GM19397 (cell line): ENCODE results near the gene MAGOHB.
"Not testable (repeated sequence)": the region's sequence is repeated elsewhere in the genome, so short reads cannot be mapped to it uniquely, and the experiment has no call there.

Experiments used
- ATAC-seq: cut with Tn5 transposase; IDR thresholded peaks from one replicate; pipeline ENCODE4 v1.9.1; 2021; ENCODE audit warnings: mild to moderate bottlenecking, moderate library complexity; ENCODE audit not compliant: unreplicated experiment

MAGOHB gene

DNA sequence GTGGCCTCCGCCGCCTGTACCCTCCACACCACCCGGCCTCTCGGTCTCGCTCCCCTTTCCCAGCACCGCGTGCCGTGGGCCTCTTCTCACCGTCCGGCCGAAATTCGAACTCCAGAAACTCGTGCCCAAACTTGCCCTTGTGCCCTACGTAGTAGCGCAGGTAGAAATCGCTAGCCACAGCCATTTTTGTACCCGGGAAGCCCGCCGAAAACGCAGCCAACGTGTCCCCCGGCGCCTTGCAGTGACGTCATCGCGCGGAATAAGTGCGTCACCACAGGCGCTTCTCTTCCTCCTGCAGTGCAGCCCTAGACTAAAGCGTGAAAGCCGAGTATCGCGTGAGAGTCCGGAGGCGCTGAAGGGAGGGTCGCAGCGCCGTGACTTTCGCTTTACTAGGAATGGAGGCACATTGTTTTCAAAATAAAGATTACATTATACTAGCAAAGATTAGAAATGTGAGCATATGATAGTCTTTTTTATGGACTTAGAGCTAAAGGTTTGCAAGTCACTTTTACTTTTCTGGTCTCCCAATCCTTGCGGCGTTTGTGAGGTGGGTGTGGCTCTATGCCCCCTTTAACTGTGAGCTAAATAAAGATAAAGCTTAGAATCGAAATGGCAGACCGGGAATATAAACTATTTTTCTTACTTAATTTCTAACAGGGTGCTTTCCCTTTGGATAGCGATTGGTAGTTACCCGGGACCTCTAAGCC is at the start of gene MAGOHB:
MAGOHB (minus strand) TSS at position 261 of the 707 bp plus-strand sequence; CDS start at position 184, 77 bp downstream.
- peak; percentile 98 for ATAC-seq

DNA sequence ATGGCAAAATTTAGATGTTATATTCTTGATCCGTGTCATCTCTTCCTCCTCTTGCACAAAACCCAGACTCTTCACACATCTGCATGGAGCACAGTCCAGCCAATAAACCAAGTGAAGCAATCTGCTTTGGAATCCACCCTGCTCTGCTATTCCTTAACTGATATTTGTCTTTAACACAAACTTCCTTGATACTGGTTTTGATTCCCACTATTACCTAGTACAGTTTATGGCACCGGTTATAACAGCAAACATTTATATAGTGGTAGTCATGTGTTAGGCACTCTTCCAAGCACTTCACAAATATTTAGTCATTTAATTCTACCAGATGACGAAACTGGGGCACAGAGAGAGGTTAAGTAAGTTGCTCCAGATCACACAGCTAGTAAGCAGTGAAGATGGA is 47.9 kb upstream of the MAGOHB start:
- no peak for ATAC-seq

DNA sequence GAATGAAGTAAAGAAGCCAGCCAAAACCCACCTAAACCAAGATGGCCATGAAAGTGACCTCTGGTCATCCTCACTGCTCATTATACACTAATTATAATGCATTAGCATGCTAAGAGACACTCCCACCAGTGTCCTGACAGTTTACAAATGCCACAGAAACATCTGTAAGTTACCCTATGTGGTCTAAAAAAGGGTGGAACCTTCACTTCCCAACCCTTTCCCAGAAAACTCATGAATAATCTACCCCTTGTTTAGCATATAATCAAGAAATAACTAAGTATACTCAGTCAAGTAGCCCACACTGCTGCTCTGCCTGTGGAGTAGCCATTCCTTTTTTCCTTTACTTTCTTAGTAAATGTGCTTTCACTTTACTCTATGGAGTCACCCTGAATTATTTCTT is 40.6 kb upstream of the MAGOHB start:
- ATAC-seq: no peak

DNA sequence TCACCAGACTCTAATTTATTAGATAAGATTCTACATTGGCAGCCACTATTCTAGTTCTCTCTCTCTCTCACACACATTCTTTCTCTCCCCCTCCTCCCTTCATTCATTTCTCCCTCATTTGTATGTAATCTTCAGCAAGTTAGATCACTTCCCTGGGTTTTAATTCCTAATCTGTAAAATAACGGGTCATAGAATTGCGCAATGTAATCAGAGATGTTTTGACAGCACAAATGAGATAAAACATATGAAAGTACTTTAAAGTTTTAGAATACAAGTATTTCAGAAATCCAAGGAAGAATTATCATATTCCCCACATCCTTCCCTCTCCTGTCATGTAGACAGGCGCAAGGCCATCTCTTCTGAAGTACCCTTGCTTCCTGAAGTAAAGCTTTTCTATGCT is 38.8 kb upstream of the MAGOHB start:
- no peak for ATAC-seq

DNA sequence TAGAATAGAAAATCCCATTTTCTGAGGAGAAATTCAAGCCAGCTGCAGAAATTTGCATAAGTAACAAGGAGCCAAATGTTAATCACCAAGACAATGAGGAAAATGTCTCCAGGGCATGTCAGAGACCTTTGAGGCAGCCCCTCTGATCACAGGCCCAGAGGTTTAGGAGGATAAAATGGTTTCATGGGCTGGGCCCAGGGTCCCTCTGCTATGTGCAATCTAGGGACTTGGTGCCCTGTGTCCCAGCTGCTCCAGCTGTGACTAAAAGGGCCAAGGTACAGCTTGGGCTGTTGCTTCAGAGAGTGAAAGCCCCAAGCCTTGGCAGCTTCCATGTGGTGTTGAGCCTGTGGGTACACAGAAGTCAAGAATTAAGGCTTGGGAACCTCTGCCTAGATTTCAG is 33.2 kb upstream of the MAGOHB start:
- not testable (repeated sequence) for ATAC-seq

DNA sequence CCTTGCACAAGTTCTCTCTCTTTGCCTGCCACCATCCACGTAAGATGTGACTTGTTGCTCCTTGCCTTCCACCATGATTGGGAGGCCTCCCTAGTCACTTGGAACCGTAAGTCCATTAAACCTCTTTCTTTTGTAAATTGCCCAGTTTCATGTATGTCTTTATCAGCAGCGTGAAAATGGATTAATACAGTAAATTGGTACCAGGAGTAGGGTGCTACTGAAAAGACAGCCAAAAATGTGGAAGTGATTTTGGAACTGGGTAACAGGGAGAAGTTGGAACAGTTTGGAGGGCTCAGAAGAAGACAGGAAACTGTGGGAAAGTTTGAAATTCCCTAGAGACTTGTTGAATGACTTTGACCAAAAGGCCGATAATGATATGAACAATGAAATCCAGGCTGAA is 32.5 kb upstream of the MAGOHB start:
- no peak for ATAC-seq

DNA sequence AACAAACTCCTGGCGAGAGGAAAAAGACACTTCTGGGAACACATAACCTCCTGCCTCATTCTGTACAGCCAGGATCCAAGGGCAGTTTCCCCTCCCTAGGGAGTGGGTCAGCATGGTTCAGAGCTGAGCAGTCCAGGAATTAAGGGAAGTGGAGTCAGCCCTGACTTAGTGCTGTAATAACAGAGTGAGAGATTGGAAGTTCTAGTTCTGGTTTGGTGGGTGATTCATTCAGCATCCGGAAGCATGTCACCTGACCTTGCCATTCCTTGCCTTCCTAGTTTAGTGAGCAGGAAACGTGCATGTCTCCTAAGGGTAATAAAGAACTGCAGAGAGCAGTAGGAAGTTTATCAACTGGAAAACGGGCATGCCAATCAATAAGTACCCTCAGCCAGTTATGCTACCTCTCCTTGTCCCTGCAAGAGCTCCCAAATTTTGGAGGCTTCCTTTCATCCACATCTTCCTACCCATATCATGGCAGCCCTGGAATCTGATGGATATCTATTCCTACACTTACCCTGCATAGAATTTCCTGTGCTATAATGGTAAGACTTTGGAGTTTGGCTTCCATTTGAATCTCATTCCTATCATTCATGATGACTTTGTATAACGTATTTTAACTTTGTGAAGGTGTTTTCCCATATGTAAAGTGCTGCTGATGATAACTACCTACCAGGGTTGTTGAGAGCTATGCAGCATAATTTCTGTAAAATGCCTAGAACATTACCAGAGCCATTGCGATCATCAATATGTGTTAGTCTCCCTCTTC is 28.5 kb upstream of the MAGOHB start:
- ATAC-seq: no peak

DNA sequence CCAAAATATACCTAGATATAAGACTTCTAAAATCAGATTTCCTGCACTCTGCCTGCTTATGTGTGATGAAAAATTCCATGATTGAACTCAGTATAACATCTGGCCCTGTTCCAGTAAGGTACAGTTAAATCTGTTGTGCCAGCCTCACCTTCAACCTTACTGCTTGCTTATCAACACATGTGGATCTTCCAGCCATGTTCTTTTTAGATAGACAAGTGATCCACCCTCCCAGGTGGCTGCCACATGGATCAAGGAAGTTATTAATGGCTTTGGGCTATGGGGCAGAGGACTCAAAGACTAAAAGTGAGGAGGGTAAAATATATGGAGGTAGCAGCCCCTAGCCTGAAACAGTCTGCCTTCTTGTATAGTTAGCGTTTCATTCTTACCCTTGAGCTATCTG is 25.3 kb upstream of the MAGOHB start:
- ATAC-seq: no peak

DNA sequence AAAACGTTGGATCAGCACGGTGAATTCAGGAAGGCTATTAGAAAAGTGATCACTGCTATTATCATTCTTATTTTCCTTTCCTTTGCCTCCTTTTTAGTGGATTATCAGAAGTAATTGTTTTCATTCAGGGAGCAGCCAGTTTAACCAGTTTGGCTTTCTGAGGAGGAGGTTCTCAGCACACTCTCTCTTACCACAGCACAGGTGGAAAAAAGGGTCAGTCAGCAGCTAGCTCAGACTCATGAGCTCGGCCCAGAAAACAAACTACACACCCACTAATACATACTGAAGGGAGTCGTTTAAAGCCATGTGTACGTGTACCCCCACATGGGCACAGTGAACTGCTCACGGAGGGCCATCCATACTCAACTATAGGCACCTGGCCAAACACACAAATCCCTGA is 23.2 kb upstream of the MAGOHB start:
- no peak for ATAC-seq

DNA sequence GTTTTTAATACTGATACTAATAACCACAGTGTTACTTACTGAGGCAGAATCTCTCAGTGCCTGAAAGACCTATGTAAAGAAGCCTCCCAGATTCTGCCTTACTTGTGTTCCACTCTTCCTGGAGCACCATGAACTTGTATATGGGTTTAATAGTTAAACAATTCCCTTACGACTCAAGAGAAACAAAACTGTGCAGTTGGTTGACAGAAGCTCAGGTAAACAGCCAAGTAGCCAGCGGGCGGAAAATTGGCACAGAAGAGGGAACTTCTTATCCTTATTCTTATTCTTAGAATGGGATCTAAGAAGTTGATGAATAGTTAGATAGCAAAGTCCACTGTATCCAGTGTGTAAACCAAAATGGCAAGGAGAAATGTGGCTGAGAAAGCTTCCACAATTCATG is 22.7 kb upstream of the MAGOHB start:
- ATAC-seq: no peak

DNA sequence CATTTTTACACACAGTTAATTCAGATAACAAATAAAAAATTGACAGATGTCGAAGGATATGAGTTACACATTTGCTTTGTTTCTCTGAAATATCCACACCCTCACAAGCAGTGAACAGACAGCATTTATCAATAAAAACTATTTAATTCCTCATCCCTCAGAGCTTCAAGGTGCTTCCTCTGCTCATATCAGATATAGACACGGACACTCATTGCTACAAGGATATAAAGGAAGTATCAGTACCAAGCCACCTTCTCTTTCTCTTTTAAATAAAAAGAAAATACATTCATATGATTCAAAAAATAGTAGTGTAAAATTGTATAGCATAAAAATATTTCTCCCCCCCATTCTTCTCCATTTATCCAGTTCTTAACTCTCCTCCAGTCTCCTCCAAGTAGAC is 21.9 kb upstream of the MAGOHB start:
- no peak for ATAC-seq

DNA sequence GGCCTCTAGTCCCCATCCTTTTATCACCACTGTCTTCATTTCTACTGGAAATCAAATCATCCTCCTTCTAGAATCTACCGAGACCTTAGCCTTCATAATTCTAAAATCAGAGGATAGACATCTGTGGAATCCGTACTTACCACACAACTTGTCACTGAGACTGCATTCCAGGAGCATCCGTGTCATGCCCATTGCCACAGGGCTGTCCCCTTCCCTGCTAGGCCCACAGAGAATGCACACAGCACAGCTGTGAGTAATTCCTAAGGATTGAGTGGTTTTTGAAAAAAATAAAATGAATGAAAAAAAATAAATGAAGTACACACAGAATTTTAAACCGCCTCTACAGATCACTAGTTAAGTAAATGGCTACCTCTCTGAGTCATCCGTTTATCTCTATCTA is 21.0 kb upstream of the MAGOHB start:
- no peak for ATAC-seq

DNA sequence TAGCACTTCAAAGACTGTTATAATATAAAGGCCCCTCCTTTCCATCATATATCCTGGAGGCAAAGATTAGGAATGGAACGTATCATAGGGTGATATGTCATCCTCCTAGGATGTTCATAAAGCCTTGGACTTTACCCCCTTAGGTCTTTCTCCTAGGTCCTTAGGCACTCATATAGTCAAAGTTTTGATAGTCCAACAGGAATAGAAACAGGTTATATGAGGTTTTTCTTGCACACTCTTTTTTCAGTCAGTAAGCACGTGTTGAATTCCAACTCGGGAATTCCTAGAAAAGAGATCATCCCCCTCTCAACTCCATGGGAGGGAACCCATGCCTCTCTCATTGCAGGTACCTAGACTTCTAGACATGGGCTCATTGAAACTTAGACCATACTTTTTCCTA is 20.1 kb upstream of the MAGOHB start:
- no peak for ATAC-seq

DNA sequence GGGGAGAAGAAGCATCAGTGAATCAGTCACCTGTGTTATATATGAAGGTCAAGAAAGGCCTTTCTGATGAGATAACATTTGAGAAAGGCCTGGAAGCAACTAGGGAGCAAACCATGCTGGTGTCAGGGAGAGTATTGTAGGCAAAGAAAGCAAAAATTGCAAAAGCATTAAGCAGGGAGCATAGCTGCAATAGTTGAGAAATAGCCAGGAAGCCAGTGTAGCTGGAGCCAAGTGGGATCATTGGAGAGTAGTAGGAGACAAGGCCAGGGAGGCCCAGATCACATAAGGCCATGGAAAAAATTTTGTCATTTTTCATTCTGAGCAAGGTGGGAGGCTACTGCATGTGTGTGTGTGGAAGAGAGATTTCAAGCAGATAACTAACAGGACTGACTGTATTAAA is 18.8 kb upstream of the MAGOHB start:
- ATAC-seq: no peak

DNA sequence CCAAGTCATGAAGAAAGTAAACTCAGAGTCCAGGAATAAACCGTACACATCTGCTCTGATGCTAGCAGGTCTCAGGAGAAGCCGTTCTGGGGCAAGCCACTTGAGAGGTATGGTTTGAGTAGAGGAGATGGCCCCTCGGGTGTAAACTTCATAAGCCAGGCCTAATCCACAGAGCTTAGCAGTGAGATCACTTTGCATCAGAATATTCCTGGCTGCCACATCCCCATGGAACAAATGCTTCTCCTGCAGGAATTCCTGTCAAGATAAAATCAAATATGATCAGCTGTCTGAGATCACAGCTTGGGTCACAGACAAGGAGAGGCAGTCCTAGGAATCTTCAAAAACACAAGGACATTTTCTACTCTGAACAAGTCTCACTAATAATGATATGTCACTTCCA is 11.2 kb upstream of the MAGOHB start:
- ATAC-seq: no peak

DNA sequence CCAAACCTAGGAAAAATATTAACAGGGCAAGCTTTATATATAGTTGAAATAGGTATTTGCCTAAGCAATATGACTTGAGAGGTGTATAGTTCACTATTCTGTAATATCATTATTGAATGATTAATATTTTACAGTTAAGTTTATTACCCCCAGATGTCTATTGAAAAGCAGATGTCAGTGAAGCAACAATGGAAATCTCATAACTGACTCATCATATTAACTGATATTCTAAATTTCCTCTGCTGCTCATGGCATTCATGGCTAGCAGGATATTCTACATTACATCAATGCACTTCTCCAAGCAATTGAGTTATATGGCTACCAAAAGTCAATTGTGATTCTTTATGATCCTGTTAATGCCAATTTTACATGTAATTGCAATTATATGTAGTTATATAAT is 9.7 kb upstream of the MAGOHB start:
- no peak for ATAC-seq

DNA sequence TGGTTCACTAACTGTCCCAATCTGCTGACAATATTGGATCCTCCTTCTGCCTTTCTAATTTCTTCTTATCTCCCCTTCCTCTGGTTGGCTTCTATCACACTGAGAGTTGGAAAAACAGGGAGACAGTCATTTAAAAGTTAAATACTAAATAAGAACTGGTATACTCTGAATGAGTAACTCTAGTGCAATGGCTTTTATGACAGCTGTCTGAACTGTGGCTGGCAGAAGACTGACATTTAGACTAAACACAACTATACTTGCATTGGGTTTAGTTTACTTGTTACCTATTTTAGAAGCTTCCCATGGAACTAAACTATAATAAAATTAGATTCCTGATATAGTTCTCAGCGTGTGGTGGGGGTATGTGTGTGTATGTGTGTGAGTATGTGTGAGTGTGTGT is 7.9 kb upstream of the MAGOHB start:
- no peak for ATAC-seq

DNA sequence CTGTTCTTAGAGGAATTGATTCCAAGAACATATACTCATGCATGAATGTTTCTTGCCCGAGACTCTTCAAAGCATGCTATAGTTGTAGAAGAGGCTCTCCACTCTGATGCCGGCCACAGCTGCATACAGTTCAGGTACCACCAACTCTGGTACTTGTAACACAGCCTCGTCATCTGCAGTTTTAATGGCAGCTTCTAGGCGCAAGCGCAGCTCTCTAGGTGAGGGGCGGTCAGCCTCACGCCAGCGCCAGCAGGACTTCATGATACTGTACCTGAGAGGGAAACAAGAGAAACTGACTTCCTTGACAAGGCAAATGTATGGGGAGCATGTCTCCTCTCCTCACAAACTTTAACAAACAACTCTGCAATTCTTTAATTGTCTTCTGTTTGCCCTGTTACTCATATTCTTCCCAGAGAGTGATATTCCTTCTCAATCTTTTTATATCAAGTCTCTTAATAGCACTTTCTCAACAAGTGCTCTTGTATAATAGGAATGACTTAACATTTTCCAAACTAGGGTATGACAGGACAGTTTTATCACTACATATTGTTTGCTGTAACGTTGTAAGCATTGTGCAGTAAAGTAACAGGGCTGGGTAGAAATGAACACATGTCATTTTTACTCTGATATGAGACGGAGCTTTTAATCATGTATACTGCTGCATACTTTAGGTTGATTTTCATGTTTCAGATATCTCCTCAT is 6.8 kb upstream of the MAGOHB start:
- ATAC-seq: no peak

DNA sequence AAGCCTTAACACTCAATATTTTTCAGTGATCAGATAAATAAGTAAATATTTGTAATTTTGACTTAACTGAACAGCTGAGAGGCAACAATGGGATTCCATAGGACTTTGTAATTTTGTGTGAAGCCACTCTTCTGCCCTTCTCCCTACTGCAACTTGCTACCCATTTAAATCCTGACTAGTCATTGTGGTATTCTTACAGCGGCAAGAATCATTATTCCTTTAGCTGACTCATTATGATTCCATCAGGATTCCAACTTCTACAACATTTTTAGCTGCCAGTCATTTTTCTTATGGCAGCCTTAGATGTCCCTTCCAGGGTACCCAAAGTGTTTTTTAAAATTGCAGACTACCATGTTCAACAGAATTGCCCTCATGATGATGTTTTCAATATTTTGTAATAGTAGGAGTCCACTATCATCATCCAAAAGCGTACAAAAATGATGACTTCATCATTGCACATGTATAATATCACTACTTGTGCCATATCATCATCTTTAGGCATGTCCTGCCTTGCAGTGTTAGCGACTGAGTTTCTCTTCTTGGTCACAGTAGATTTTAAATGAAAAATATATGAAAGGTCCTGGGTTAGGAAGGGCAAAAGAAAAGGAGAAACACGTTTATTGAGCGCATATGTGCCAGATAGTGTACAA is 5.1 kb upstream of the MAGOHB start:
- ATAC-seq: no peak

DNA sequence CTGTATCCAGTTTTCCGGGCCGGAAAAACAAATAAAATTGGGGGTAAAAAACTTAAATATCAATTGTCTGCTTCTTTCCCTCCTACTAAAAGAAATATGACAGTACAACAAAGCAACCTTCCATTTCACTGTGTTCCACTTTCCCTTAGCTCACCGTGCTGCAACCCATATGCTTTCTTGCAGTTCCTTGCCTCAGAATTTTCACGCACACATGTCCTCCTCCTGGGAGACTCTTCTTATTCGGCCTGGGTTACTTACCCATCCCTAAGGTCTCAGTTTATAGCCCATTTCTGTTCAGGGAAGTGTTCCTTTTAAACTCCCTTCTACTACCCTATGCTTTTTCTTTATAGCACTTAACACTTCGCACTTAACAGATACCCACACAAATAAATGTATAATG is 4.5 kb upstream of the MAGOHB start:
- ATAC-seq: no peak

DNA sequence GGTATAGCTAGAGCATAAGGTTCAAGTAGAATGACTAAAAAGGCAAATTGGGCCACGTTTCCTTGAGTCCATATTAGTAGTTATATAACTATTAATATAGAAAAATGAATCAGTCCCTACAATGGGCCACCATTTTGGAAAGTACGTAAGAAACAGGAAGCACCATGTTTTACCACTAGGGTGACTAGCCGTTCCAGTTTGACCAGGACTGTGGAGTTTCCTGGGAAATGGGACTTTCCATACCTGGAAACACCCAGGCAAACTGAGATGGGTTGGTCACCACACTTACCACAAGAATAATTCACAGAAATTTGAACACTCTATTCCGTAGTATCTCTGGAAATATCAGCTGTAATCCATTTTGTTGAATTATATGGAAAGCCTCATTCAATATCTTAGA is 2.1 kb upstream of the MAGOHB start:
- no peak for ATAC-seq

DNA sequence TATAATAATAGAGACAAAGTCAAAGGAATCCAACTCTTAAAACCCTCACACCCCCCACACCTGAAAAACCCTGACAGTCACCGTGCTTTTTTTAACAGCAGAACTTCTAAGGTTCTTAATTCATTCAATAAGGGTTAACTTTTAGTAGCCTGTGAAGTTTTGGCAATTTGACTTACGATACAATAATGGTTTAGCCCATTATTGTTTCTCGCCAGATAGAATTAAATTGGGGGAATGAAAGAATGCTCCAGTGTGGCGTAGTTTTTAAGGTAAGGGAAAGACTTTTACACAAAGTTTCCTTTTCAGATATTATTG is 604 bp upstream of the MAGOHB start:
- ATAC-seq: peak; percentile 9
